Heart left ventricle (tissue), 16 donors: ENCODE results near the gene PRKN. TPM values are rescaled to one million over a fixed set of nuclear protein-coding genes. Genes with fewer than 3 reads are reported as not detected.

Experiments used
- ATAC-seq, 4 donors: fragments of 200-7000 bp; cut with Tn5 transposase; one replicate each; pipeline ENCODE4 v1.9.1; 2020 to 2022; ENCODE audit warnings: moderate library complexity in 4 of 4, mild to moderate bottlenecking in 3 of 4, moderate number of reproducible peaks in 1 of 4
- DNase-seq, 5 donors: peaks; one replicate each; pipeline ENCODE4 v3.0.0-alpha.2; 2020
- H3K27ac ChIP-seq, 12 donors: fragments of 200-600 bp; sonication (generic) in 4 of 12; one replicate each; pipeline versions ENCODE4 v1.5.0 to v1.8.0; 2016 to 2022; ENCODE audit warnings: mild to moderate bottlenecking in 2 of 12
- H3K27me3 ChIP-seq, 9 donors: fragments of 200-600 bp; sonication (generic) in 2 of 9; one replicate each; pipeline versions ENCODE4 v1.5.1 to v1.8.0; 2016 to 2022; ENCODE audit warnings: mild to moderate bottlenecking in 3 of 9
- H3K36me3 ChIP-seq, 9 donors: fragments of 200-600 bp; sonication (generic) in 2 of 9; one replicate each; pipeline versions ENCODE4 v1.5.0 to v1.8.0; 2018 to 2022; ENCODE audit warnings: mild to moderate bottlenecking in 2 of 9
- H3K4me1 ChIP-seq, 12 donors: fragments of 200-600 bp; sonication (generic) in 4 of 12; one replicate each; pipeline versions ENCODE4 v1.5.0 to v1.8.0; 2016 to 2022; ENCODE audit warnings: mild to moderate bottlenecking in 3 of 12
- H3K4me3 ChIP-seq, 12 donors: fragments of 200-600 bp; sonication (generic) in 4 of 12; one replicate each; pipeline versions ENCODE4 v1.5.0 to v1.8.0; 2017 to 2022; ENCODE audit warnings: mild to moderate bottlenecking in 9 of 12, moderate library complexity in 4 of 12
- H3K9me3 ChIP-seq, 12 donors: fragments of 200-600 bp; sonication (generic) in 4 of 12; one replicate each; pipeline versions ENCODE4 v1.5.0 to v1.8.0; 2016 to 2022; ENCODE audit warnings: mild to moderate bottlenecking in 1 of 12
- CTCF ChIP-seq, 12 donors: fragments of 200-600 bp; sonication (generic) in 4 of 12; IDR thresholded peaks; one replicate each; pipeline versions ENCODE4 v1.5.0 to v1.8.0; 2018 to 2022; ENCODE audit warnings: antibody characterized with exemption in 12 of 12, mild to moderate bottlenecking in 5 of 12
- POLR2A ChIP-seq, 2 donors: fragments of 450-650 bp; IDR thresholded peaks; one replicate each; pipeline ENCODE4 v1.6.1; 2017; ENCODE audit warnings: antibody characterized with exemption in 2 of 2, mild to moderate bottlenecking in 2 of 2, moderate library complexity in 2 of 2
- WGBS, 4 donors: extraction: QIAGEN DNeasy Blood & Tissue Kit in 2 of 4; methylation state at CpG; one replicate each; pipeline versions ENCODE4 v1.1.5 to v1.1.7; 2013 to 2018; 5-methylcytosine and 5-hydroxymethylcytosine counted together
- intact Hi-C, 10 donors: fragments of 100-400 bp; cut with DNase I; formaldehyde crosslinking; loops; one replicate each; pipeline versions ENCODE4 v1.11.1 to v1.14.2; 2022
- polyA plus RNA-seq, 2 donors: library from polyadenylated mRNA; stranded (reverse); fragments of 200-250 nt; gene quantifications; one replicate each; pipeline ENCODE4 v1.2.3, GENCODE V29; 2013
- total RNA-seq, 9 donors: library from RNA; depleted of rRNA in 2 of 9; stranded (reverse); fragments of >200 nt in 2 of 9; fragmentation: NEBNext Ultra II Directional in 3 of 9; extraction: Animal tissue kit (Norgen Biotek cat#: 25700) in 3 of 9; gene quantifications; one replicate each; pipeline versions ENCODE4 v1.1.0 to v1.2.4, GENCODE V29; 2016 to 2023
- donor health status: ischemic (EF 13 %, LVEDD 7.1; RV severe dilation, severe dysfunction).
- donor health status: healthy with polysubstance abuse.
- donor health status: DM: no; HTN: yes; CAD: no.
- donor health status: DM: no; HTN: no; CAD: no.
- donor health status: ischemic (EF 25% LVEDD 6.9; RV normal size, moderate dysfunction).
- donor health status: ischemic (EF 25% LVEDD 5.7; RV mildly dilated, moderate dysfunction).
- donor health status: healthy.
- donor health status: DM: yes; HTN: yes; CAD: no.
- donor health status: ischemic (EF 35%, LVEDD 5.7; RV mildly dilated, moderate dysfunction).
- donor health status: nonischemic (EF 11% LVEDD 7.7; RV severe dilation, severe dysfunction).
- donor health status: DM: yes; HTN: yes; CAD: no.
- donor health status: PGD.
- donor health status: ischemic (EF 29% LVEDD 5.4; RV normal size, mild dysfunction).
- donor health status: nonischemic (EF 23%, LVEDD 6.1; RV moderate dilation, normal function).

The PRKN gene
- total and polyA plus RNA-seq, 11 donors, result 3.4 to 32.5 (median 21.2) TPM

GRCh38 chr6:162068340-162068739 lies 659.2 kb downstream of the PRKN start:
- H3K4me1 ChIP-seq, result peaks cover 0 to 5% (median 0%) of the 10 kb centered on the region in 12 donors
- intact Hi-C loops, result no loop called here
- TF ChIP-seq CTCF (IDR thresholded peaks at IDR 0.05), result no peak
- no peak for TF ChIP-seq POLR2A (IDR thresholded peaks at IDR 0.05)
- ATAC-seq (peak in 2 of 4 donors; percentile 43 to 45), DNase-seq (peak in 1 of 5 donors; percentile 20)
- WGBS, 4 donors, result 52 to 69% (median 64%) methylated on average over 4 of the region's 4 CpGs
- H3K36me3 ChIP-seq, result no peaks in the 10 kb centered on the region
- H3K9me3 ChIP-seq, result peaks cover 0 to 44% (median 0%) of the 10 kb centered on the region in 12 donors
- no peaks in the 10 kb centered on the region for H3K27me3 ChIP-seq
- H3K27ac ChIP-seq, result no peak overlapping the region
- no peak overlapping the region for H3K4me3 ChIP-seq

- intact Hi-C loops, result no loop called here
- no peak overlapping the region for H3K27ac ChIP-seq
- H3K4me1 ChIP-seq, result peaks cover 0 to 11% (median 0%) of the 10 kb centered on the region in 12 donors
- H3K9me3 ChIP-seq, result peaks cover 0 to 22% (median 0%) of the 10 kb centered on the region in 12 donors
- TF ChIP-seq POLR2A (IDR thresholded peaks at IDR 0.05) (no peak), CTCF (IDR thresholded peaks at IDR 0.05) (no peak)
- no peak for ATAC-seq
- 91 to 95% (median 94%) methylated on average over 9 of the region's 9 CpGs for WGBS, 4 donors
- H3K4me3 ChIP-seq, result no peak overlapping the region
- no peaks in the 10 kb centered on the region for H3K27me3 ChIP-seq
- no peaks in the 10 kb centered on the region for H3K36me3 ChIP-seq
- DNase-seq, result no peak
Measured at GRCh38 chr6:162063666-162064065, 663.9 kb downstream of the PRKN start.

- no peaks in the 10 kb centered on the region for H3K36me3 ChIP-seq
- intact Hi-C loops, result no loop called here
- WGBS, 4 donors, result 72 to 83% (median 77%) methylated on average over 11 of the region's 11 CpGs
- no peaks in the 10 kb centered on the region for H3K9me3 ChIP-seq
- TF ChIP-seq POLR2A (IDR thresholded peaks at IDR 0.05) (no peak), CTCF (IDR thresholded peaks at IDR 0.05) (no peak)
- H3K4me3 ChIP-seq, result no peak overlapping the region
- H3K27ac ChIP-seq, result peak overlapping the region in 2 of 12 donors; percentile 48 to 50
- peak in 4 of 5 donors; percentile 22 to 76 (median 55) for DNase-seq
- ATAC-seq, result peak; percentile 79 to 85 (median 84)
- H3K27me3 ChIP-seq, result no peaks in the 10 kb centered on the region
- H3K4me1 ChIP-seq, result peaks cover 0 to 26% (median 0%) of the 10 kb centered on the region in 12 donors
Measured at GRCh38 chr6:162058281-162058875, 669.2 kb downstream of the PRKN start.

GRCh38 chr6:162056745-162057144 lies 670.8 kb downstream of the PRKN start:
- Histone ChIP-seq H3K27ac (peak overlapping the region in 7 of 12 donors; percentile 1 to 50 (median 13)), H3K4me1 (peaks cover 0 to 22% (median 0%) of the 10 kb centered on the region in 12 donors), H3K36me3 (no peaks in the 10 kb centered on the region), H3K4me3 (peak overlapping the region in 3 of 12 donors; percentile 1 to 19 (median 11)), H3K9me3 (no peaks in the 10 kb centered on the region), H3K27me3 (no peaks in the 10 kb centered on the region)
- peak in 2 of 12 donors; percentile 6 to 11 for TF ChIP-seq CTCF (IDR thresholded peaks at IDR 0.05)
- TF ChIP-seq POLR2A (IDR thresholded peaks at IDR 0.05), result no peak
- intact Hi-C loops, result no loop called here
- peak in 3 of 5 donors; percentile 25 to 69 (median 65) for DNase-seq
- ATAC-seq, result peak; percentile 68 to 84 (median 76)
- WGBS, 4 donors, result 18 to 26% (median 25%) methylated on average over 8 of the region's 8 CpGs
